Measurements from ENCODE around the gene BTG2.

- TF ChIP-seq POLR2AphosphoS5 (IDR thresholded peaks at IDR 0.05; ENCODE audit: low read depth, low read length) = no peak
- no peak for TF ChIP-seq POLR2A (IDR thresholded peaks at IDR 0.05; ENCODE audit: low read depth, low read length)
- TF ChIP-seq PAX5 (IDR thresholded peaks at IDR 0.05; ENCODE audit: insufficient read depth, low read length, severe bottlenecking) = no peak
- TF ChIP-seq TAF1 (IDR thresholded peaks at IDR 0.05; ENCODE audit: low read depth, low read length) = no peak
- no peak for TF ChIP-seq SPI1 (IDR thresholded peaks at IDR 0.05; ENCODE audit: low read depth, low read length)
Measured at GRCh38 chr1:203359010-203359571, 53.8 kb downstream of the BTG2 start.

All from GM12891 (cell line).